GM18507 (cell line): Measurements from ENCODE around the gene OMD.
"Not testable (repeated sequence)": the region's sequence is repeated elsewhere in the genome, so short reads cannot be mapped to it uniquely, and the experiment has no call there.

Source experiments
- DNase-seq: peaks from one replicate; pipeline ENCODE4 v3.0.0; 2011; ENCODE audit warnings: low read depth; ENCODE audit not compliant: insufficient read length; ENCODE audit errors: extremely low spot score
- FAIRE-seq: peaks from 2 replicates; lab custom pipeline; 2011; peaks lifted over from hg19 to GRCh38; lab: Jason Lieb, UNC

Gene OMD

DNA sequence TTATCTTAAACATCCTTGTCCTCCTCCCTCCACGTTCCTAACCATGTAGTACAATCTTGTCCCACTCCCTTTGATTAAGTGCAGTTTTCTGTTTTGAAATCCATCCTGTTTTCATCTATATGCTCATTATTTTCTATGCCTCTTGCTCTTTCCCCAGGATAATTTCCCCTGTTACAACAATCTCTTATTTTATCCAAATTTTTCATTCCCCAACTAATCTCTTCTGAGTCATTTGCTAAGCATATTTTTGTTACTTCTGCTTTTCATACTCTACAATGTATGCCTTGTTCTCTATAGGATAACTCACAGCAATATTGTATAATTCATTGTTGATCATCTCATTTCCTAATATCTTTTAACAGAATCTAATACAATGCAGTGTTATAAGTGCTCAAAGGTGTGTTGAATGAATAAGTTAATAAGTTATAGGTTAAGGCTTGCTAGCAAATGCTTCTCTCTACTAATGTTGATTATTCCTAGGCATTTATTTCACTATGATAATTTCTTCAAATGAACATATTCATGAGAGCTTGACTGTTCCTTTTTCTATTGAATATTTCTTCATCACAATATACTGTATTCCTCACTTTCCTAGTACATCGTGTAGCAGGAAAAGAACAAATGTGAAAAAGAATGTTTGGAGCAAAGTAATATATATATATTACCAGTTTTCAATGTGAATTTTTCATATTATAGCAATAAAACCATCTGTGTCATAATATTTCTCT is 1.5 kb downstream of the OMD start:
- FAIRE-seq (no peak), DNase-seq (no peak)

GRCh38 chr9:92414566-92414965 is 9.7 kb downstream of the OMD start:
- DNase-seq = no peak
- no peak for FAIRE-seq

- DNase-seq, FAIRE-seq: not testable (repeated sequence)
Measured at GRCh38 chr9:92411157-92411556, 13.1 kb downstream of the OMD start.

DNA sequence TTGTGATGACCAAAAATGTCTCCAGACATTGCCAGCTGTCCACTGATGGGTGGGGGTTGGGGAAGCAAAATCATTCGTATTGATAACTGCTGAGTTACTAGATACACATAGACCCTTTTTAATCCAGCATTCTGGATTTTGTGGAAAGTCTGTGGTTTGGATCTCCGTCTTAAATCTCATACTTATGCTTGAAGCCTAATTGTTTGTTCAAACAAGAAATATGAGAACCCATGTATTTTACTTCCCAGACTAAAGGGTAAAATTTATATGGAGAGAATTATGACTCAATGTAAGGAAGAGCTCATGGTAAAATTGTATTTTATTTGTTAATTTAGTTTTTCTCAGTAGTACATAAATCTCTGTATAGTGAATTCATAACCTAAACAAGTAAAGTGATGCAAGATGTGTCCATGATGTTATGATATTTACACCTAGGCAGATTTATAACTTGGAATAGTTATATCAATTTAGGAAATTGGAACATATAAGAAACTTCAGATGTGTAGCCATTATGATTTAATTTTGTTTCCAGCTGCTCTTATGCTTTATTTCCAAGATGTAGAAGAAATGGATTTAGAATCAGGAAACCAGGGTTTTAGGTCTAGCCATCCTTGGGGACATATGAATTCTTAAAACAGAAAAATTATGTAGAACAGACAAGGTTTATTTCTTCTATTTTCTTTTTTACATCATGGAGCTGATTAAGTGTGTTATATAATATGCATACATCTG is 15.4 kb downstream of the OMD start:
- FAIRE-seq (no peak), DNase-seq (no peak)

DNA sequence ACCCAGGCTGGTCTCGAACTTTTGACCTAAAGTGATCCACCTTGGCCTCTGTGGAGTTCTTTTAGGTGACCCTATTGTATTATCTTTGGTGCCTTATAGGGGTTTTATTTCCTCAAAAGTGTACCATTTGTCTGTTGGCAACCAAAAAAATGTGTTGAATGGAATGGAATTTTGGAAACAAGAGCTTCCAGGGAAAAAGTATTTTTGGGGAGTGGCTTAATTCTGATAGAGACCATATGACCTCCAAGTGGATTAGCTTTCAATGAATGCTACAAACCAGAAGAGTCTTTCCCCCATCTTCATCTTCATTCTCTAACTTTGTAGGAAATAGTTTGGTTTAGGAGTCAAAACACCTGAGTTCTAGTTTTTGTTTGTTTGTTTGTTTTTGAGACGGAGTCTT is 16.5 kb downstream of the OMD start:
- FAIRE-seq (no peak), DNase-seq (no peak)

- FAIRE-seq (peak; percentile 88), DNase-seq (peak; percentile 18)
Measured at GRCh38 chr9:92406477-92406876, 17.8 kb downstream of the OMD start.

DNA sequence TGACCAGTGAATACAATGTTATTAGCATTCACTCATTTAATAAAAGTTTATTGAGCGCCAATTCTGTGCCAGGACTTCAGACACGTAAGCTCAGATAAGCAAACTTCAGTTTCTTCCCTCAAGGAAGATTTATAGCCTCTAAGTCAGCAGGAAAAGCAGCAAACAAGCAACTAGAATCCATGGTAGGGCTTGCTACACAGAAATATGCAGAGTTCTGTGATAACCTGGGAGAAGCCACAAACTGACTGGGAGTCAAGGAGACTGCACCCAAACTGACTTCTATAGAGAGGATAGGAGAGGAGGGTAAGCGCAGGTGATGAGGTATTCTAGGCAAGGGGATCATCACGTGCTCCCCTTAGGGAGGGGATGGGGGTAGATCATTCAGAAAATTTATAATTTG is 18.5 kb downstream of the OMD start:
- FAIRE-seq (no peak), DNase-seq (no peak)

DNA sequence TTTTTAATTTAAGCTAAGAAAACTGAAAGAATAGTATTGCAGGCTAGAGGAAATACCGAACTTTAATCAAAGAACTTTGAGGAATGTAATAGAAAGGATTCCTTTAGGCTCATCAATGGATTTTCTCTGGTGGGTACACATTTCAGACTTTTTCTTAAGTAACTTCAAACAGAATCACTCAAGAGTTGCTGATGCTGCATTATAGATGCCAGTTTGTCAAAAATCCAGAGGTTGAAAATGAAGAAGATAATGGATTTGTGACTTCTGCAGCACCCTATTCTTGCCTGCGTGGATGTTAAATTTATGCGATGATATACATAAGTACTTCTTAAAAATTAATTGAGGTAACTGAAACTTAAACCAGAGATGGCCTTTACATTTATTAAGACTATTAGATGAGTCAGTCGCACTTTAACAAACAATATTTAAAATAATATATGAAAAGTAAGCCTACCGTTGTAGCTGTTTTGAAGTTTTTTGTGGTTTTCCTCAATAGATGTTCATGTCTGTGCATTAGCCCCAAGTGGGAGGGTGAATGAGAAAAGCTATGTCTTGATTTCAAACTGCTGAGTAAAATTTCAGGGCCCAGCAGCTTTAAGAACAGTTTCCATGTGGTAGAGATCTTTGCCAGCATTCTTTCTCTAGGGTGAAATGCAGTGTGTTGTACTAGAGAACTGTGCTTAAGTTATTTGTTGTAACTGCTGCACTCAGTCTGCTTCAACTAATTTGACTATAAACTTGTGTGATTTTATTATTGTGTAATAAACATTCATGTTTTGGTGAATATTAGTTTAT is 20.0 kb downstream of the OMD start, which contains the start of gene OGN:
TSS of gene OGN (minus strand) at position 537 of the 795 bp plus-strand sequence. CDS start 1,171 bp downstream, outside the sequence.
- FAIRE-seq (no peak), DNase-seq (no peak)

- FAIRE-seq = no peak
- DNase-seq = no peak
Measured at GRCh38 chr9:92402826-92403745, 21.2 kb downstream of the OMD start.

GRCh38 chr9:92402360-92402759 is 21.9 kb downstream of the OMD start:
- DNase-seq (no peak), FAIRE-seq (no peak)

GRCh38 chr9:92397853-92398252 is 26.4 kb downstream of the OMD start:
- no peak for FAIRE-seq
- no peak for DNase-seq

GRCh38 chr9:92395617-92396016 is 28.7 kb downstream of the OMD start:
- FAIRE-seq (no peak), DNase-seq (no peak)

DNA sequence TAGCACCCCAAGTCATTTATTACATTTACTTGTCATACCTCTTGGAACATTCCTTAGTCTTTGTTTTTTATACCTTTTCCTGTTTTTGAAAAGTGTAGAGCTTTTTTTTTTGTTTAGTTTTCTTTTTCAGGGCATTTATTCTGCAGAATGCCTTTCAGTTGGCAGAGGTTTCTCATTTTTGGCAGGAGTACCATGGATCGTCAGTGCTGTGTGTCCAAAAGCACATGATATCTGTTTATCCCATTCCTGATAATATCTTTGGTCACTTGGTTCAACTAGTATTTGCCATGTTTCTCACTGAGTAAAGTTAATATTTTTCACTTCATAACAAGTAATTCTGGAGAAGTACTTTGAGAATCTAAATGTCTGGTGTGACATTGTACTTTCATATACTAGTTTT is 30.6 kb downstream of the OMD start:
- no peak for FAIRE-seq
- DNase-seq = no peak

- FAIRE-seq (no peak), DNase-seq (no peak)
Measured at GRCh38 chr9:92392690-92393089, 31.6 kb downstream of the OMD start.

- DNase-seq (no peak), FAIRE-seq (no peak)
Measured at GRCh38 chr9:92385953-92386352, 38.3 kb downstream of the OMD start.

DNA sequence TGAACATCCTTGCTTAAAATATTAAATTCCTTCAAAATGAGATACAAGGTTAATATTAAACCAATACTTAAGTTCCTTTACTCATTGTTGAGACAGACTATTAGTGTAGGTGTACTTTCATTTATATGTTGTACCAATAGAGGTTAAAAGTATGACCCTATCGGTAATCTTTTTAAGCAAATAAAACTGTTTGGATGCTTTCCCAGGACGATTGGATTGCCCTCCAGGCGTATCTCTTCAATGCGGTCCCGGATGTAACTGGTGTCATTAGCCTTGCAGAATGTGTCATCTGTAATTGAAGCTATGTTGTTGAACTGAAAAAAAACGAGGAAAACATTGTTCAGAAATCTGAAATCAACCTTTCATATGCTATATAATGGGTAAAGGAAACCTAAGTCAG is 38.8 kb downstream of the OMD start:
- DNase-seq = no peak
- no peak for FAIRE-seq

DNA sequence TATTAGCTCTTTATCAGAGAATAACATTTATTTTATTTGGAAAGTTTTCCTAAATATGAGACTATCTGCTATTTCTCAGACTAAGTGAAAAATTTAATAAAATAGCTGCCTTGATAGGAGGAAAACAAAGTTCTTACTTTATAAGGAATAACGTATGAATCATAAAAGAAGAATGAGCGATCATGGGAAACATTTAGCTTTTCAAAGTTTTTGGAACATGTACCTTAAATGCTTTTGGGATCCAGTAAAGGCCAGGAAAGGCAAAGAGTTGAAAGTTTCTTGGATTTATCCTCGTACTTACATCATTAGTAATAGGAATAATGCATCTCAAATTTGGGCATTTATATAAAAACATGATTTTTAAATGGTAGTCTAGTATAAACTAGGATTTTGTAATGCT is 39.3 kb downstream of the OMD start:
- FAIRE-seq (no peak), DNase-seq (no peak)

DNA sequence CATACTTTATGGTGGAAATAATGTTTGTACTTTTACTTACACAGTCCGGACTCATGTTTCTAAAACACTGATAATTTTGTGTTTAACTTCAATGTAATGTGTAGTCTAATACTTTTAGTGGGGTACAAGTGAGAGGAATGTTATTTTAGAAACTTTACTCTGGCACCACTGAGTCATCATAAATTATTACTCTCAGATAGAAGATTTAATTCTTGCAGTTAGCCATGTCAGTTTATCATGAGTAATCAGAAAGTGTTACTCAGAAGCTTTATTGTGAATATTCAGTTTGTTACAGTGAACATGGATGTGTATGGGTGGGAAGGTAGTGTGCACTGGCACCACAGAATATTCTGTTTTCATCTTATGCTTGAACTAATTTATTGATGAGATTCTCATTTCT is 39.9 kb downstream of the OMD start:
- FAIRE-seq (no peak), DNase-seq (no peak)

DNA sequence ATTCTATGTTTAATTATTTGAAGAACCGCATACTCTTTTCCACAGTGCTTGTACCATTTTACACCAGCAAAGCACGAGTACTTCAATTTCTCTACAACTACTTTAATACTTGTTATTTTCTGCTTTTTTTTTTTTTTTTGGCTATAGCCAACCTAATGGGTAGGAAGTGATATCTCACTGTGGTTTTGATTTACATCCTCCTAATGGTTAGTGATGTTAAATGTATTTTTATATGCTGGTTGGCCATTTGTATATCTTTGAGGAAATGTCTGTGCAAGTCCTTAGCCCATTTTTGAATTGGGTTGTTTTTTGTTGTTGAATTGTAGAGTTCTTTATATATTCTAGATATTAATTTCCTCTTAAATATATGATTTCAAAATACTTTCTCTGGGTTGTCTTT is 42.5 kb downstream of the OMD start:
- DNase-seq (no peak), FAIRE-seq (no peak)
